Breast epithelium (tissue), 4 donors: ENCODE data around the gene OR3A3. TPM values are rescaled to one million over a fixed set of nuclear protein-coding genes. Genes with fewer than 3 reads are reported as not detected.
"Not testable (repeated sequence)": the region's sequence is repeated elsewhere in the genome, so short reads cannot be mapped to it uniquely, and the experiment has no call there.

ENCODE experiments used
- DNase-seq, 2 donors: peaks; one replicate each; pipeline ENCODE4 v3.0.0-alpha.2; 2019; ENCODE audit warnings: low spot score in 2 of 2
- H3K27ac ChIP-seq, 2 donors: fragments of 200-600 bp; sonication (generic) in 1 of 2; one replicate each; pipeline ENCODE4 v1.5.1; 2016 to 2019; ENCODE audit warnings: mild to moderate bottlenecking in 1 of 2
- H3K27me3 ChIP-seq, 2 donors: fragments of 200-600 bp; sonication (generic) in 1 of 2; one replicate each; pipeline versions ENCODE4 v1.5.1 to v1.6.0; 2017 to 2019; ENCODE audit warnings: control low read depth in 1 of 2, mild to moderate bottlenecking in 1 of 2
- H3K36me3 ChIP-seq: fragments of 200-600 bp; one replicate; pipeline ENCODE4 v1.5.1; 2019
- H3K4me1 ChIP-seq, 2 donors: fragments of 200-600 bp; sonication (generic); one replicate each; pipeline ENCODE4 v1.5.1; 2016 to 2019; ENCODE audit warnings: control low read depth in 1 of 2
- H3K4me3 ChIP-seq, 3 donors: fragments of 200-600 bp; sonication (generic); 1 replicate in 2 of 3; 2 replicates in 1 of 3; pipeline ENCODE4 v1.5.1; 2016 to 2019; ENCODE audit warnings: mild to moderate bottlenecking in 3 of 3, moderate library complexity in 2 of 3
- H3K9me3 ChIP-seq, 2 donors: fragments of 200-600 bp; sonication (generic) in 1 of 2; one replicate each; pipeline ENCODE4 v1.5.1; 2016 to 2019; ENCODE audit warnings: control low read depth in 1 of 2
- CTCF ChIP-seq, 3 donors: fragments of 450-650 bp; IDR thresholded peaks; one replicate each; pipeline ENCODE4 v1.5.1; 2016 to 2017; ENCODE audit warnings: antibody characterized with exemption in 3 of 3, mild to moderate bottlenecking in 3 of 3, moderate library complexity in 3 of 3
- POLR2A ChIP-seq: fragments of 450-650 bp; IDR thresholded peaks from one replicate; pipeline ENCODE4 v1.6.1; 2016; ENCODE audit warnings: antibody characterized with exemption, mild to moderate bottlenecking, moderate library complexity
- POLR2AphosphoS5 ChIP-seq, 3 donors: sonication (generic); formaldehyde crosslinking; IDR thresholded peaks; one replicate each; pipeline ENCODE4 v1.6.1; 2017; ENCODE audit warnings: antibody characterized with exemption in 3 of 3
- intact Hi-C: fragments of 100-400 bp; cut with DNase I; formaldehyde crosslinking; loops from one replicate; pipeline ENCODE4 v1.15.1; 2023; ENCODE audit warnings: low total_unique reads
- total RNA-seq, 3 donors: library from RNA; depleted of rRNA; stranded (reverse); fragments of >200 nt; gene quantifications; one replicate each; pipeline ENCODE4 v1.1.0, GENCODE V29; 2016

OR3A3 gene
- total RNA-seq, 3 donors from 2014 or later: not detected

GRCh38 chr17:3389791-3390190 is 21.4 kb upstream of the OR3A3 start:
- H3K4me1 ChIP-seq: no peaks in the 10 kb centered on the region
- no peak for DNase-seq
- TF ChIP-seq POLR2AphosphoS5 (IDR thresholded peaks at IDR 0.05): no peak
- no peak for TF ChIP-seq POLR2A
- TF ChIP-seq CTCF (IDR thresholded peaks at IDR 0.05): no peak
- no peak overlapping the region for H3K4me3 ChIP-seq
- H3K27ac ChIP-seq: no peak overlapping the region
- H3K27me3 ChIP-seq: peaks cover 0 to 13% of the 10 kb centered on the region in 2 donors
- H3K9me3 ChIP-seq: no peaks in the 10 kb centered on the region
- intact Hi-C loops: no loop called here
- H3K36me3 ChIP-seq: no peaks in the 10 kb centered on the region

GRCh38 chr17:3397801-3398200 is 13.4 kb upstream of the OR3A3 start:
- H3K36me3 ChIP-seq, H3K27ac ChIP-seq, H3K9me3 ChIP-seq, intact Hi-C loops, H3K4me1 ChIP-seq, H3K27me3 ChIP-seq, H3K4me3 ChIP-seq, DNase-seq: not testable (repeated sequence)

GRCh38 chr17:3398310-3398709 is 12.9 kb upstream of the OR3A3 start, which contains the start of gene OR1E1:
Gene OR1E1, minus strand, starts transcription at chr17:3398410. Its CDS starts 0 bp downstream, at chr17:3398410.
- H3K27me3 ChIP-seq: no peaks in the 10 kb centered on the region
- no peaks in the 10 kb centered on the region for H3K4me1 ChIP-seq
- H3K4me3 ChIP-seq: no peak within 1 kb of the TSS
- no peaks in the 10 kb centered on the region for H3K36me3 ChIP-seq
- intact Hi-C loops: no loop called here
- TF ChIP-seq POLR2AphosphoS5 (IDR thresholded peaks at IDR 0.05): no peak
- H3K27ac ChIP-seq: no peak within 1 kb of the TSS
- H3K9me3 ChIP-seq: no peaks in the 10 kb centered on the region
- no peak for DNase-seq

GRCh38 chr17:3400055-3400454 is 11.1 kb upstream of the OR3A3 start:
- no peaks in the 10 kb centered on the region for H3K9me3 ChIP-seq
- no peaks in the 10 kb centered on the region for H3K27me3 ChIP-seq
- TF ChIP-seq CTCF (IDR thresholded peaks at IDR 0.05): no peak
- TF ChIP-seq POLR2A: no peak
- no peak for TF ChIP-seq POLR2AphosphoS5 (IDR thresholded peaks at IDR 0.05)
- intact Hi-C loops: loop anchor here (10.0 kb wide), 1 partner anchor 615 kb away; no protein-coding TSS in a partner anchor
- no peaks in the 10 kb centered on the region for H3K4me1 ChIP-seq
- no peak overlapping the region for H3K4me3 ChIP-seq
- H3K27ac ChIP-seq: no peak overlapping the region
- no peak for DNase-seq
- no peaks in the 10 kb centered on the region for H3K36me3 ChIP-seq

GRCh38 chr17:3401786-3402185 is 9.4 kb upstream of the OR3A3 start:
- DNase-seq: no peak
- Histone ChIP-seq H3K36me3 (no peaks in the 10 kb centered on the region), H3K4me1 (no peaks in the 10 kb centered on the region), H3K27ac (no peak overlapping the region), H3K4me3 (no peak overlapping the region), H3K9me3 (peaks cover 0 to 17% of the 10 kb centered on the region in 2 donors), H3K27me3 (no peaks in the 10 kb centered on the region)
- no peak for TF ChIP-seq POLR2AphosphoS5 (IDR thresholded peaks at IDR 0.05)
- no peak for TF ChIP-seq CTCF (IDR thresholded peaks at IDR 0.05)
- TF ChIP-seq POLR2A: no peak
- intact Hi-C loops: loop anchor here (10.0 kb wide), 1 partner anchor 617 kb away; no protein-coding TSS in a partner anchor

- not testable (repeated sequence) for H3K36me3 ChIP-seq, H3K27ac ChIP-seq, H3K27me3 ChIP-seq, H3K4me3 ChIP-seq, DNase-seq, H3K4me1 ChIP-seq
- peaks cover 5 to 33% of the 10 kb centered on the region in 2 donors for H3K9me3 ChIP-seq
- intact Hi-C loops: loop anchor here (10.0 kb wide), 1 partner anchor 619 kb away; no protein-coding TSS in a partner anchor
These were observed 7.3 kb upstream of the OR3A3 start for GRCh38 chr17:3403856-3404255.

GRCh38 chr17:3412216-3412615 is 1.0 kb downstream of the OR3A3 start:
- H3K4me3 ChIP-seq, H3K4me1 ChIP-seq, H3K27ac ChIP-seq, H3K27me3 ChIP-seq, H3K36me3 ChIP-seq, intact Hi-C loops, DNase-seq: not testable (repeated sequence)
- peaks cover 5 to 15% of the 10 kb centered on the region in 2 donors for H3K9me3 ChIP-seq
